GM12874 (cell line): ENCODE data around the gene ACTR2.

Experiments used
- TF ChIP-seq, protein P1 (sequence below): IDR thresholded peaks from 2 replicates; pipeline ENCODE4 v1.5.1; 2011; ENCODE audit warnings: low read depth, mild to moderate bottlenecking, control low read depth, low read length, moderate library complexity; ENCODE audit not compliant: insufficient read depth

ACTR2 gene

DNA sequence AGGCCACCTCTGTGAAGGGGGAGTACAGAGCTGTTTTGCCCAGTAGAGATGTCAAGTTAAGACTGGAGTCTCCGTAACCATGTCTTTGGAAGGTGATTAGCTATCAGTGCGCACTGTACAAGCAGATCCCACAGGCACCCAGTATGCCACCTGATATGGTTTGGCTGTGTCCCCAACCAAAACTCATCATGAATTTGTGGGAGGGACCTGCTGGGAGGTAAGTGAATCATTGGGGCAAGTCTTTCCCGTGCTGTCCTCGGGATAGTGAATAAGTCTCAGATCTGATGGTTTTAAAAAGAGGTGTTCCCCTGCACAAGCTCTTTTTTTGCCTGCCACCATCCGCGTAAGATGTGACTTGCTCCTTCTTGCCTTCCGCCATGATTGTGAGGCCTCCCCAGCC lies 90.2 kb downstream of the ACTR2 start:
- TF ChIP-seq, protein P1, sequence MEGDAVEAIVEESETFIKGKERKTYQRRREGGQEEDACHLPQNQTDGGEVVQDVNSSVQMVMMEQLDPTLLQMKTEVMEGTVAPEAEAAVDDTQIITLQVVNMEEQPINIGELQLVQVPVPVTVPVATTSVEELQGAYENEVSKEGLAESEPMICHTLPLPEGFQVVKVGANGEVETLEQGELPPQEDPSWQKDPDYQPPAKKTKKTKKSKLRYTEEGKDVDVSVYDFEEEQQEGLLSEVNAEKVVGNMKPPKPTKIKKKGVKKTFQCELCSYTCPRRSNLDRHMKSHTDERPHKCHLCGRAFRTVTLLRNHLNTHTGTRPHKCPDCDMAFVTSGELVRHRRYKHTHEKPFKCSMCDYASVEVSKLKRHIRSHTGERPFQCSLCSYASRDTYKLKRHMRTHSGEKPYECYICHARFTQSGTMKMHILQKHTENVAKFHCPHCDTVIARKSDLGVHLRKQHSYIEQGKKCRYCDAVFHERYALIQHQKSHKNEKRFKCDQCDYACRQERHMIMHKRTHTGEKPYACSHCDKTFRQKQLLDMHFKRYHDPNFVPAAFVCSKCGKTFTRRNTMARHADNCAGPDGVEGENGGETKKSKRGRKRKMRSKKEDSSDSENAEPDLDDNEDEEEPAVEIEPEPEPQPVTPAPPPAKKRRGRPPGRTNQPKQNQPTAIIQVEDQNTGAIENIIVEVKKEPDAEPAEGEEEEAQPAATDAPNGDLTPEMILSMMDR = no peak

- TF ChIP-seq, protein P1 = no peak
Observed at GRCh38 chr2:65319072-65319673, 91.5 kb downstream of the ACTR2 start.

GRCh38 chr2:65319674-65320041 lies 92.0 kb downstream of the ACTR2 start:
- TF ChIP-seq, protein P1 = no peak

GRCh38 chr2:65320042-65320725 lies 92.6 kb downstream of the ACTR2 start:
- TF ChIP-seq, protein P1 = peak; percentile 54
